PC-3 (cell line): ENCODE measurements around the gene NDUFA5. TPM values are rescaled to one million over a fixed set of nuclear protein-coding genes. Genes with fewer than 3 reads are reported as not detected.
A peak's percentile ranks its signal among the peaks of the same experiment; 100 is the strongest.

Source experiments
- ATAC-seq: fragments of 200-7000 bp; cut with Tn5 transposase; 2 replicates; pipeline ENCODE4 v1.9.1; 2020; ENCODE audit warnings: mild to moderate bottlenecking, moderate library complexity
- BruUV-seq: library from RNA; stranded (reverse); fragments of 400-500 nt; replicated peaks from 2 replicates; lab custom pipeline; 2021; lab: Mats Ljungman, UMichigan
- CTCF ChIA-PET: fragments of 300-600 bp; sonication (Branson Sonifier 250); formaldehyde crosslinking; loops from one replicate; lab custom pipeline; 2022; ENCODE audit warnings: antibody characterized with exemption; lab: Charles Lee
- POLR2A ChIA-PET: fragments of 300-600 bp; sonication (Branson Sonifier 250); formaldehyde crosslinking; loops from one replicate; lab custom pipeline; 2022; ENCODE audit warnings: antibody characterized with exemption; ENCODE audit not compliant: unreplicated experiment; lab: Charles Lee
- DNase-seq: peaks from one replicate; pipeline ENCODE4 v3.0.0-alpha.2; 2015
- H2AFZ ChIP-seq: fragments of 300-600 bp; sonication (generic); 2 replicates; pipeline ENCODE4 v1.6.0; 2016; ENCODE audit warnings: antibody characterized with exemption, low read length
- H3F3A ChIP-seq: fragments of 300-600 bp; sonication (generic); one replicate; pipeline ENCODE4 v1.6.0; 2017; ENCODE audit warnings: antibody characterized with exemption, low read length, control low read depth, mild to moderate bottlenecking; ENCODE audit not compliant: unreplicated experiment
- H3K27ac ChIP-seq: fragments of 300-600 bp; sonication (generic); 2 replicates; pipeline ENCODE4 v1.5.1; 2016; ENCODE audit warnings: mild to moderate bottlenecking, low read length
- H3K27me3 ChIP-seq: fragments of 300-600 bp; sonication (generic); 2 replicates; pipeline ENCODE4 v1.6.1; 2016; ENCODE audit warnings: low read length, mixed read lengths
- H3K36me3 ChIP-seq: fragments of 300-600 bp; sonication (generic); 2 replicates; pipeline ENCODE4 v1.6.1; 2016; ENCODE audit warnings: low read depth, mixed run types, low read length, mixed read lengths
- H3K4me1 ChIP-seq: fragments of 300-600 bp; sonication (generic); 2 replicates; pipeline ENCODE4 v1.5.1; 2016; ENCODE audit warnings: low read length; ENCODE audit not compliant: insufficient read depth
- H3K4me2 ChIP-seq: fragments of 300-600 bp; sonication (generic); 2 replicates; pipeline ENCODE4 v1.6.0; 2016; ENCODE audit warnings: low read length
- H3K4me3 ChIP-seq: fragments of 300-600 bp; sonication (generic); 2 replicates; pipeline ENCODE4 v1.5.1; 2016; ENCODE audit warnings: mild to moderate bottlenecking, low read length, mixed read lengths
- H3K79me2 ChIP-seq: fragments of 300-600 bp; sonication (generic); 2 replicates; pipeline ENCODE4 v1.6.1; 2017; ENCODE audit warnings: low read length, mixed read lengths
- H3K9ac ChIP-seq: fragments of 300-600 bp; sonication (generic); 2 replicates; pipeline ENCODE4 v1.6.0; 2016; ENCODE audit warnings: mild to moderate bottlenecking, low read length
- H3K9me2 ChIP-seq: fragments of 300-600 bp; sonication (generic); replicated peaks from 2 replicates; pipeline ENCODE4 v1.6.1; 2016; ENCODE audit warnings: mixed run types, low read length, mixed read lengths
- H3K9me3 ChIP-seq: fragments of 300-600 bp; sonication (generic); 2 replicates; pipeline ENCODE4 v1.6.1; 2016; ENCODE audit warnings: low read length, mixed read lengths
- H4K20me1 ChIP-seq: fragments of 300-600 bp; sonication (generic); 2 replicates; pipeline ENCODE4 v1.6.1; 2016; ENCODE audit warnings: low read length, mixed read lengths
- EZH2 ChIP-seq: fragments of 300-600 bp; sonication (generic); IDR thresholded peaks from one replicate; pipeline ENCODE4 v1.6.1; 2017; ENCODE audit warnings: antibody characterized with exemption, mild to moderate bottlenecking, low read length; ENCODE audit not compliant: unreplicated experiment
- EZH2phosphoT487 ChIP-seq: fragments of 300-600 bp; sonication (generic); IDR thresholded peaks from 2 replicates; pipeline ENCODE4 v1.6.1; 2018; ENCODE audit warnings: mild to moderate bottlenecking, antibody characterized with exemption, low read length, borderline replicate concordance
- intact Hi-C: fragments of 100-400 bp; cut with micrococcal nuclease; formaldehyde crosslinking; loops from 2 replicates; pipeline ENCODE4 v1.9.0; 2023
- total RNA-seq: library from RNA; depleted of rRNA; stranded (reverse); fragments of >200 nt; gene quantifications from 2 replicates; pipeline ENCODE4 v1.2.3, GENCODE V29; 2014
- TF ChIP-seq, protein P1 (sequence below): fragments of 300-600 bp; sonication (generic); conservative IDR thresholded peaks from 2 replicates; pipeline ENCODE4 v1.5.1; 2017; ENCODE audit warnings: antibody characterized with exemption, low read depth, mild to moderate bottlenecking, low read length

NDUFA5 gene
- total RNA-seq, 1 experiment from 2014 or later: 46.9 TPM

DNA sequence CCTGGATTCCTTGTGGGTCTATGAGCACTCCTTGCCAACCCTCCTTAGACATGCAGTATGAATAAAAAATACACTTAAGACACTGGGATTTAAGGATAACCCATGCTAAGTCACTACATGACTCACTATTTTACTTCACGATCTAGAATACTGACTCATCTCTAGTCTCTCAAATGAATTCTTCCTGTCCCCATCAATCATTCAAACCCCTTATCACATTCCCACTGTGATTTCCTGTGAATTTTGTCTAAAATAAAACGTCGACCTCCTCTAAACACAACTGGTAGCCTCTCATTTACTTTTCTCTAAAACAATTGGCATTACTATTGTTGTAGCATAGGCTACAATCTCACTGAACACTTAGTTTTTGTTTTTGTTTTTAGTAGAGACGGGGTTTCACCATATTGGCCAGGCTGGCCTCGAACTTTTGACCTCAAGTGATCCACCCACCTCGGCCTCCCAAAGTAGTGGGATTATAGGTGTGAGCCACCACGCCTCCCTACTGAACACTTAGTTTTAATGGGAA is 19.4 kb downstream of the NDUFA5 start:
- no peak overlapping the region for H3K4me3 ChIP-seq

GRCh38 chr7:123537026-123537642 is 20.5 kb downstream of the NDUFA5 start:
- Histone ChIP-seq H3K4me1 (peaks cover 27% of the 10 kb centered on the region), H3K79me2 (no peaks in the 10 kb centered on the region), H2AFZ (no peak overlapping the region), H3K9me3 (no peaks in the 10 kb centered on the region), H4K20me1 (no peaks in the 10 kb centered on the region), H3K27ac (no peak overlapping the region), H3K4me2 (no peak overlapping the region), H3K36me3 (no peaks in the 10 kb centered on the region), H3K4me3 (no peak overlapping the region), H3K9me2 (no peaks in the 10 kb centered on the region), H3F3A (no peaks in the 10 kb centered on the region), H3K27me3 (peaks cover 14% of the 10 kb centered on the region), H3K9ac (no peak overlapping the region)
- CTCF ChIA-PET: no interaction called here
- no peak for ATAC-seq
- peak; percentile 55 for DNase-seq
- TF ChIP-seq EZH2phosphoT487 (no peak), EZH2 (no peak)
- TF ChIP-seq, protein P1, sequence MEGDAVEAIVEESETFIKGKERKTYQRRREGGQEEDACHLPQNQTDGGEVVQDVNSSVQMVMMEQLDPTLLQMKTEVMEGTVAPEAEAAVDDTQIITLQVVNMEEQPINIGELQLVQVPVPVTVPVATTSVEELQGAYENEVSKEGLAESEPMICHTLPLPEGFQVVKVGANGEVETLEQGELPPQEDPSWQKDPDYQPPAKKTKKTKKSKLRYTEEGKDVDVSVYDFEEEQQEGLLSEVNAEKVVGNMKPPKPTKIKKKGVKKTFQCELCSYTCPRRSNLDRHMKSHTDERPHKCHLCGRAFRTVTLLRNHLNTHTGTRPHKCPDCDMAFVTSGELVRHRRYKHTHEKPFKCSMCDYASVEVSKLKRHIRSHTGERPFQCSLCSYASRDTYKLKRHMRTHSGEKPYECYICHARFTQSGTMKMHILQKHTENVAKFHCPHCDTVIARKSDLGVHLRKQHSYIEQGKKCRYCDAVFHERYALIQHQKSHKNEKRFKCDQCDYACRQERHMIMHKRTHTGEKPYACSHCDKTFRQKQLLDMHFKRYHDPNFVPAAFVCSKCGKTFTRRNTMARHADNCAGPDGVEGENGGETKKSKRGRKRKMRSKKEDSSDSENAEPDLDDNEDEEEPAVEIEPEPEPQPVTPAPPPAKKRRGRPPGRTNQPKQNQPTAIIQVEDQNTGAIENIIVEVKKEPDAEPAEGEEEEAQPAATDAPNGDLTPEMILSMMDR: peak; percentile 54
- no TSS peak for BruUV-seq
- intact Hi-C loops: loop anchor here (1.0 kb wide), 1 partner anchor 43 kb away; no protein-coding TSS in a partner anchor
- POLR2A ChIA-PET: no interaction called here

More for the DNA sequence above, 19.4 kb downstream of the NDUFA5 start:
- Histone ChIP-seq H3K36me3 (no peaks in the 10 kb centered on the region), H3K79me2 (no peaks in the 10 kb centered on the region), H3K4me1 (peaks cover 27% of the 10 kb centered on the region), H3K9me2 (no peaks in the 10 kb centered on the region), H4K20me1 (no peaks in the 10 kb centered on the region), H3K27me3 (peaks cover 8% of the 10 kb centered on the region), H3K9ac (peak overlapping the region; percentile 29; the same call in 1 of the 2 replicates), H3F3A (no peaks in the 10 kb centered on the region), H3K4me2 (peak overlapping the region; percentile 35), H3K27ac (peak overlapping the region; percentile 50), H2AFZ (no peak overlapping the region), H3K9me3 (no peaks in the 10 kb centered on the region)
- CTCF ChIA-PET: no interaction called here
- intact Hi-C loops: no loop called here
- POLR2A ChIA-PET: no interaction called here
- peak; percentile 29 for ATAC-seq
- peak; percentile 72 for DNase-seq
- BruUV-seq: no TSS peak
- TF ChIP-seq EZH2: no peak
- no peak for TF ChIP-seq EZH2phosphoT487
- TF ChIP-seq, protein P1: no peak

DNA sequence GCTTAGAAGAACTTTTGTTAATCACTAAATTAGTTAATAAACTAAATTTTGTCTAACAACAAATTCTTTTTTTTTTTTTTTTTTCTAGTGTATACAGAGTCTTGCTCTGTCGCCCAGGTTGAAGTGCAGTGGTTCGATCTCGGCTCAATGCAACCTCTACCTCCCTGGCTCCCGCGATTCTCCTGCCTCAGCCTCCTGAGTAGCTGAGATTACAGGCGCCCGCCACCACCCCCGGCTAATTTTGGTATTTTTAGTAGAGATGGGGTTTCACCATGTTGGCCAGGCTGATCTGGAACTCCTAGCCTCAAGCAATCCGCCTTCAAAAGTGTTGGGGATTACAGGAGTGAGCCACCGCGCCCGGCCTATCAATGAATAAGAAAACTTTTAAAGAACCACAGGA is 22.1 kb downstream of the NDUFA5 start:
- peaks cover 17% of the 10 kb centered on the region for H3K27me3 ChIP-seq
- peak overlapping the region; percentile 81 for H2AFZ ChIP-seq
- no peaks in the 10 kb centered on the region for H3F3A ChIP-seq
- intact Hi-C loops: loop anchor here (1.0 kb wide), 1 partner anchor 22 kb away; the partner anchor contains the start of gene NDUFA5
- ChIA-PET CTCF (interaction anchor here (2.5 kb wide), 1 partner anchor 41 kb away, joined by 22 read pairs; no protein-coding TSS in a partner anchor), POLR2A (no interaction called here)
- H3K4me1 ChIP-seq: peaks cover 27% of the 10 kb centered on the region
- TF ChIP-seq EZH2 (no peak), EZH2phosphoT487 (no peak)
- TF ChIP-seq, protein P1: no peak
- H3K9me2 ChIP-seq: no peaks in the 10 kb centered on the region
- H3K79me2 ChIP-seq: no peaks in the 10 kb centered on the region
- no peaks in the 10 kb centered on the region for H3K36me3 ChIP-seq
- H4K20me1 ChIP-seq: no peaks in the 10 kb centered on the region
- H3K4me2 ChIP-seq: peak overlapping the region; percentile 78
- no peak overlapping the region for H3K27ac ChIP-seq
- no peak overlapping the region for H3K9ac ChIP-seq
- DNase-seq: no peak
- ATAC-seq: no peak
- H3K9me3 ChIP-seq: no peaks in the 10 kb centered on the region
- no TSS peak for BruUV-seq
- H3K4me3 ChIP-seq: peak overlapping the region; percentile 73
